Inferior parietal cortex (tissue), 1 donor: Measurements from ENCODE around the gene NTRK2.
"Not testable (repeated sequence)": the region's sequence is repeated elsewhere in the genome, so short reads cannot be mapped to it uniquely, and the experiment has no call there.

Experiments used
- DNase-seq: peaks from one replicate; pipeline ENCODE4 v3.0.0-alpha.2; 2016; ENCODE audit errors: extremely low spot score

Gene NTRK2

GRCh38 chr9:85064811-85065371 lies 395.4 kb downstream of the NTRK2 start:
- no peak for DNase-seq

GRCh38 chr9:85067792-85068191 lies 398.3 kb downstream of the NTRK2 start:
- DNase-seq = no peak

- DNase-seq = not testable (repeated sequence)
Measured at GRCh38 chr9:85069421-85069820, 399.9 kb downstream of the NTRK2 start.
